Activated effector memory CD4-positive, alpha-beta T cell treated with Interleukin-2 at 50 U/mL for 16 hours (primary cell): ENCODE results near the gene SAP30.

Source experiments
- DNase-seq: peaks from one replicate; pipeline ENCODE4 v3.0.0-alpha.2; 2020

The SAP30 gene

GRCh38 chr4:173370477-173371291 lies at the start of gene SAP30:
SAP30 (plus strand) TSS chr4:173370954; CDS start chr4:173371183, 229 bp downstream.
- peak; percentile 96 for DNase-seq

- no peak for DNase-seq
These were observed 45.6 kb upstream of the SAP30 start for GRCh38 chr4:173325007-173325736.

GRCh38 chr4:173328236-173328901 lies 42.4 kb upstream of the SAP30 start:
- no peak for DNase-seq

GRCh38 chr4:173330590-173330989 lies 40.2 kb upstream of the SAP30 start:
- no peak for DNase-seq

GRCh38 chr4:173332021-173332487 lies 38.7 kb upstream of the SAP30 start:
- DNase-seq: no peak

- DNase-seq: peak; percentile 14
These were observed 37.6 kb upstream of the SAP30 start for GRCh38 chr4:173332963-173333657.

GRCh38 chr4:173333658-173334084 lies 37.1 kb upstream of the SAP30 start:
- peak; percentile 43 for DNase-seq

GRCh38 chr4:173334085-173334890 lies 36.5 kb upstream of the SAP30 start, which contains the start of gene HMGB2:
HMGB2 (minus strand) TSS chr4:173334358; CDS start chr4:173333649, 709 bp downstream.
- peak; percentile 99 for DNase-seq

- no peak for DNase-seq
These were observed 35.6 kb upstream of the SAP30 start for GRCh38 chr4:173334891-173335752.

- DNase-seq: no peak
These were observed 33.3 kb upstream of the SAP30 start for GRCh38 chr4:173337463-173337862.

GRCh38 chr4:173343832-173344397 lies 26.8 kb upstream of the SAP30 start:
- no peak for DNase-seq

- DNase-seq: no peak
These were observed 25.1 kb upstream of the SAP30 start for GRCh38 chr4:173345648-173346047.

GRCh38 chr4:173346074-173346473 lies 24.7 kb upstream of the SAP30 start:
- DNase-seq: no peak

- DNase-seq: no peak
These were observed 23.3 kb upstream of the SAP30 start for GRCh38 chr4:173347467-173347866.

- no peak for DNase-seq
These were observed 12.8 kb upstream of the SAP30 start for GRCh38 chr4:173357939-173358338.

- DNase-seq: no peak
These were observed 10.1 kb upstream of the SAP30 start for GRCh38 chr4:173360587-173361221.

GRCh38 chr4:173362666-173363065 lies 8.1 kb upstream of the SAP30 start:
- DNase-seq: no peak

- DNase-seq: peak; percentile 2
These were observed 5.3 kb upstream of the SAP30 start for GRCh38 chr4:173365359-173365996.

- DNase-seq: no peak
These were observed 3.5 kb upstream of the SAP30 start for GRCh38 chr4:173367285-173367684.
